SIG-M5 treated with dmso at 0.1 percent for 504 hours (cell line): Measurements from ENCODE around the gene C4orf50.
"Not testable (repeated sequence)": the region's sequence is repeated elsewhere in the genome, so short reads cannot be mapped to it uniquely, and the experiment has no call there.

Source experiments
- DNase-seq: peaks from one replicate; lab custom pipeline; 2025; ENCODE audit not compliant: unreplicated experiment; lab: John Stamatoyannopoulos, UW

The C4orf50 gene

GRCh38 chr4:5952975-5953951 is 65.0 kb downstream of the C4orf50 start:
- no peak for DNase-seq

- no peak for DNase-seq
Observed at GRCh38 chr4:5952286-5952974, 65.8 kb downstream of the C4orf50 start.

GRCh38 chr4:5946653-5947052 is 71.6 kb downstream of the C4orf50 start:
- DNase-seq = not testable (repeated sequence)

GRCh38 chr4:5945936-5946335 is 72.3 kb downstream of the C4orf50 start:
- no peak for DNase-seq

- no peak for DNase-seq
Observed at GRCh38 chr4:5945171-5945570, 73.1 kb downstream of the C4orf50 start.

GRCh38 chr4:5943561-5943960 is 74.7 kb downstream of the C4orf50 start:
- no peak for DNase-seq

GRCh38 chr4:5942947-5943346 is 75.3 kb downstream of the C4orf50 start:
- DNase-seq = no peak

- DNase-seq = no peak
Observed at GRCh38 chr4:5941601-5942000, 76.6 kb downstream of the C4orf50 start.

- peak; percentile 5 for DNase-seq
Observed at GRCh38 chr4:5940470-5941203, 77.6 kb downstream of the C4orf50 start.

GRCh38 chr4:5933996-5934831 is 84.0 kb downstream of the C4orf50 start:
- no peak for DNase-seq

GRCh38 chr4:5933116-5933515 is 85.1 kb downstream of the C4orf50 start:
- DNase-seq = no peak

GRCh38 chr4:5932035-5932568 is 86.1 kb downstream of the C4orf50 start:
- no peak for DNase-seq

- DNase-seq = no peak
Observed at GRCh38 chr4:5931526-5931925, 86.7 kb downstream of the C4orf50 start.

GRCh38 chr4:5930876-5931275 is 87.4 kb downstream of the C4orf50 start:
- no peak for DNase-seq

- no peak for DNase-seq
Observed at GRCh38 chr4:5930456-5930855, 87.8 kb downstream of the C4orf50 start.

- DNase-seq = no peak
Observed at GRCh38 chr4:5928844-5929420, 89.3 kb downstream of the C4orf50 start.

GRCh38 chr4:5928274-5928673 is 90.0 kb downstream of the C4orf50 start:
- DNase-seq = no peak

GRCh38 chr4:5927747-5928146 is 90.5 kb downstream of the C4orf50 start:
- no peak for DNase-seq

GRCh38 chr4:5927116-5927515 is 91.1 kb downstream of the C4orf50 start:
- no peak for DNase-seq

GRCh38 chr4:5926598-5926997 is 91.6 kb downstream of the C4orf50 start:
- DNase-seq = no peak
